OCI-LY3 (cell line): Measurements from ENCODE around the gene PEMT.

Source experiments
- H2AFZ ChIP-seq: fragments of 200-600, 300-600 bp; shearing (Covaris generic); 2 replicates; pipeline ENCODE4 v1.6.0; 2014; ENCODE audit warnings: antibody characterized with exemption, low read depth, low read length
- H3K27ac ChIP-seq: fragments of 200-600, 300-600 bp; sonication (generic); 2 replicates; pipeline ENCODE4 v1.5.1; 2014; ENCODE audit warnings: mild to moderate bottlenecking, low read length, moderate library complexity, mixed read lengths
- H3K27me3 ChIP-seq: fragments of 200-600, 300-600 bp; sonication (generic); 2 replicates; pipeline ENCODE4 v1.6.1; 2014; ENCODE audit warnings: low read depth, low read length, mixed read lengths
- H3K36me3 ChIP-seq: fragments of 200-600, 300-600 bp; sonication (generic); replicated peaks from 2 replicates; pipeline ENCODE3; 2014; ENCODE audit warnings: low read depth, low read length, mixed read lengths
- H3K4me1 ChIP-seq: fragments of 300-600, 200-600 bp; sonication (generic); 2 replicates; pipeline ENCODE4 v1.6.1; 2014; ENCODE audit warnings: low read length, mixed read lengths
- H3K4me2 ChIP-seq: fragments of 200-600, 300-600 bp; sonication (generic); 2 replicates; pipeline ENCODE4 v1.6.1; 2014; ENCODE audit warnings: low read length, mixed read lengths
- H3K4me3 ChIP-seq: fragments of 300-600, 200-600 bp; sonication (generic); 2 replicates; pipeline ENCODE4 v1.5.1; 2014; ENCODE audit warnings: antibody characterized with exemption, mild to moderate bottlenecking, low read length, moderate library complexity
- H3K79me2 ChIP-seq: fragments of 300-600, 200-600 bp; shearing (Covaris generic); 2 replicates; pipeline ENCODE4 v1.6.1; 2014; ENCODE audit warnings: mild to moderate bottlenecking, low read length, mixed read lengths
- H3K9ac ChIP-seq: fragments of 300-600, 200-600 bp; shearing (Covaris generic); 2 replicates; pipeline ENCODE4 v1.6.0; 2014; ENCODE audit warnings: mild to moderate bottlenecking, low read length, moderate library complexity
- H3K9me3 ChIP-seq: fragments of 200-600, 300-600 bp; shearing (Covaris generic); 2 replicates; pipeline ENCODE4 v1.6.1; 2014; ENCODE audit warnings: low read length, mixed read lengths; ENCODE audit not compliant: insufficient read depth
- H4K20me1 ChIP-seq: fragments of 200-600, 300-600 bp; sonication (generic); 2 replicates; pipeline ENCODE4 v1.6.1; 2016; ENCODE audit warnings: low read length, mixed read lengths; ENCODE audit not compliant: insufficient read depth
- EZH2phosphoT487 ChIP-seq: fragments of 200-600 bp; shearing (Covaris generic); IDR thresholded peaks from 2 replicates; pipeline ENCODE4 v1.6.1; 2018; ENCODE audit warnings: antibody characterized with exemption, mixed run types, low read depth
- TF ChIP-seq, protein P1 (sequence below): fragments of 200-600, 300-600 bp; sonication (generic); IDR thresholded peaks from 2 replicates; pipeline ENCODE4 v1.5.1; 2014; ENCODE audit warnings: antibody characterized with exemption, low read length, low read depth

The PEMT gene

DNA sequence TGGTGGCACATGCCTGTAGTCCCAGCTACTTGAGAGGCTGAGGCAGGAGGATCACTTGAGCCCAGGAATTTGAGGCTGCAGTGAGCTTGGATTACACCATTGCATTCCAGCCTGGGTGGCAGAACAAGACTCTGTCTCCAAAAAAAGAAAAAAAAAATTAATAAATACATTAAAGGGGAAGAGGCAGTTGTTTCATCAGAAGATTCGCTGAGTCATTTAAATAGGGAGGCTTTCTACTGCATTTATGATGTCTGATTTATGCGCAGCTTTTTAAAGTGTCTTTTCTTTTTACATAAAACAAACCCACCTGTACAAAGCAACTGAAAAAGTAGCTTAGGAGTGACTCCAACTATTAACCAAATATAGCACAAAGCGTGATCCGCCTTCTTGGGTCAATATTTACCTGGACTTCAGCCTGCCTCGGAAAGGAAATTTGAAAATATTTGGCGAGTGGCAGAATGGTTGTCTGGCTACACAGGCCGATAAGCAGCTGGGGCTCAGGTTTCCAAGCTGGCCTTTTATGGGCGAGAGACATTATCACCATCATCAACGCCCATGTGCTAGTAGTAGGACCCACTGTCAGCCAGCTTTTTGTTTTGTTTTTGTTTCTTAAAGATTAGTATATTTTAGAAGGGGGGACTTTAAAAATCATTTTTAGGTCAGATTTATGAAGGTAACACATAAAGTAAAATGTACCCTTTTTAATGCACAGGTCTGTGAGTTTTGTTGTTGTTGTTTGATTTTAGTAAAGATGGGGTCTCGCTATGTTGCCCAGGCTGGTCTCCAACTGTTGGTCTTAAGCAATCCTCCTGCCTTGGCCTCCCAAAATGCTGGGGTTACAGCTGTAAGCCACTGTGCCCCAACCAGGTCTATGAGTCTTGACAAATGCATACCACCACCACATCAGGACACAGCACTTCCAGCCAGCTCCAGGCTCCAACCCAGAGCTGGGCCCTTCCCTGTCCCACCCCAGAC lies 52.8 kb downstream of the PEMT start:
- no peak overlapping the region for H3K27ac ChIP-seq
- H3K9ac ChIP-seq = no peak overlapping the region
- H3K4me2 ChIP-seq = no peak overlapping the region

DNA sequence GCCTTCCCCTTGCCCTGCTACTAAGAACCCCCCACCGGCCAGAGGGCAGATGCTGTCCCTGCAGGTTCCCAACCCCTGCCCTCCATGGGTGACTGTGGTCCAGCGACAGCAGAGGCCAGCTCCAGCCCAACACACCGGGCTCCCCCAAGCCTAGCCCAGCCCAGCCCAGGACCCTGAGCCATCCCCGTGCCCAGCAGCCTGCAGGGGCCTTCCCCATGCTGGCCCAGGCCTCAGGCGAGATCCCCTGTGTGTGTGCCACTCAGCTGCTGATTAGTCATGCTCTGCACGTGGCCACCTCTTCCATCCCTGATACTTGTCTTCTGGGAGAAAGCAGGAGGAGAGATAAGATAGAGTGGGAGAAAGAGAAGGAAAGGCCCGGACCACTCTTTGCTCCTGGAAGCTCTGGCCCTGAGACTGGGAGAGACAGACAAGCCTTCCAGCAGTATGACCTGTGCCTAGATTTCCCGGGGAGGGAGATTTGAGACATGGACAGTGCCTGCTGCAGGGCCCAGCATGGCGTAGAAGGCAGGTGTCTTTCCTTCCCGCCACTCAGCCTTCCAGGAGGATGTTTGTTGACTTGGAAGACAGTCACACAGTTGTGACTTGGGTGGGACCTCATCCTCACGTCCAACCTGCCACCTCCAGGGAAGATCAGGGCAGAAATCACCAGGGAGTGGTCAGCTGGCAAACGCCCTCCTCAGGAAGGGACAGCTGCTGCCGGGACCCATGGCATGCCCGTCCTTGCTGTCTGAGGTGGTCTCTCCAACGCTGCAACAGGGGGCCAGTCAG lies 54.0 kb downstream of the PEMT start:
- no peaks in the 10 kb centered on the region for H3K27me3 ChIP-seq
- H3K9ac ChIP-seq = no peak overlapping the region
- TF ChIP-seq, protein P1, sequence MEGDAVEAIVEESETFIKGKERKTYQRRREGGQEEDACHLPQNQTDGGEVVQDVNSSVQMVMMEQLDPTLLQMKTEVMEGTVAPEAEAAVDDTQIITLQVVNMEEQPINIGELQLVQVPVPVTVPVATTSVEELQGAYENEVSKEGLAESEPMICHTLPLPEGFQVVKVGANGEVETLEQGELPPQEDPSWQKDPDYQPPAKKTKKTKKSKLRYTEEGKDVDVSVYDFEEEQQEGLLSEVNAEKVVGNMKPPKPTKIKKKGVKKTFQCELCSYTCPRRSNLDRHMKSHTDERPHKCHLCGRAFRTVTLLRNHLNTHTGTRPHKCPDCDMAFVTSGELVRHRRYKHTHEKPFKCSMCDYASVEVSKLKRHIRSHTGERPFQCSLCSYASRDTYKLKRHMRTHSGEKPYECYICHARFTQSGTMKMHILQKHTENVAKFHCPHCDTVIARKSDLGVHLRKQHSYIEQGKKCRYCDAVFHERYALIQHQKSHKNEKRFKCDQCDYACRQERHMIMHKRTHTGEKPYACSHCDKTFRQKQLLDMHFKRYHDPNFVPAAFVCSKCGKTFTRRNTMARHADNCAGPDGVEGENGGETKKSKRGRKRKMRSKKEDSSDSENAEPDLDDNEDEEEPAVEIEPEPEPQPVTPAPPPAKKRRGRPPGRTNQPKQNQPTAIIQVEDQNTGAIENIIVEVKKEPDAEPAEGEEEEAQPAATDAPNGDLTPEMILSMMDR = no peak
- TF ChIP-seq EZH2phosphoT487 = no peak
- H3K9me3 ChIP-seq = no peaks in the 10 kb centered on the region
- no peak overlapping the region for H3K4me3 ChIP-seq
- H3K4me2 ChIP-seq = no peak overlapping the region
- H3K79me2 ChIP-seq = no peaks in the 10 kb centered on the region
- no peaks in the 10 kb centered on the region for H4K20me1 ChIP-seq
- H3K4me1 ChIP-seq = no peaks in the 10 kb centered on the region
- no peak overlapping the region for H3K27ac ChIP-seq
- no peak overlapping the region for H2AFZ ChIP-seq
- H3K36me3 ChIP-seq = no peaks in the 10 kb centered on the region

More for the DNA sequence above, 52.8 kb downstream of the PEMT start:
- no peak for TF ChIP-seq EZH2phosphoT487
- TF ChIP-seq, protein P1 = no peak
- no peak overlapping the region for H3K4me3 ChIP-seq
- no peaks in the 10 kb centered on the region for H3K4me1 ChIP-seq
- no peaks in the 10 kb centered on the region for H3K36me3 ChIP-seq
- no peaks in the 10 kb centered on the region for H4K20me1 ChIP-seq
- no peaks in the 10 kb centered on the region for H3K79me2 ChIP-seq
- H3K9me3 ChIP-seq = no peaks in the 10 kb centered on the region
- H2AFZ ChIP-seq = no peak overlapping the region
- H3K27me3 ChIP-seq = no peaks in the 10 kb centered on the region

DNA sequence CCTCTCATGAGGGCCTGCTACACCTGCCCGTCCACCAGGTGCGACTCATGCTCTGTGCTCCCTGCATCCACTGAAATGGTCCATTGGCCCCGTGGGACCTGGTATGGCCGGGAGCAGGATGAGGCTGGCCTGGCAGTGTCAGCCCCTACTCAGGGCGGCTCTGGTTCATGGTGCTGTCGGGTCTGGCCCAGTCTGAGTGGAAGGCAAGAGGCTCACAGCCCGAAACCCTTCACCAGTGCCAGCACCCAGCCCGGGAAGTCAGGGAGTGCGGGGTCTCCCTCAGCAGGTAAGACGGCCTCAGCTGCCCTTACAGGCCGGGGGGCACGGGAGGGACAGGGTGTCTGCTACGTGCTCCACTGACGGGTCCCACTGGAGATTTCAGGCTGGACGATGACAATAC lies 54.8 kb downstream of the PEMT start:
- Histone ChIP-seq H4K20me1 (no peaks in the 10 kb centered on the region), H3K4me2 (no peak overlapping the region), H3K4me1 (no peaks in the 10 kb centered on the region), H3K79me2 (no peaks in the 10 kb centered on the region), H3K9ac (no peak overlapping the region), H3K27ac (no peak overlapping the region), H2AFZ (no peak overlapping the region), H3K4me3 (no peak overlapping the region), H3K9me3 (no peaks in the 10 kb centered on the region), H3K36me3 (no peaks in the 10 kb centered on the region), H3K27me3 (no peaks in the 10 kb centered on the region)
- TF ChIP-seq, protein P1 = no peak
- TF ChIP-seq EZH2phosphoT487 = no peak

DNA sequence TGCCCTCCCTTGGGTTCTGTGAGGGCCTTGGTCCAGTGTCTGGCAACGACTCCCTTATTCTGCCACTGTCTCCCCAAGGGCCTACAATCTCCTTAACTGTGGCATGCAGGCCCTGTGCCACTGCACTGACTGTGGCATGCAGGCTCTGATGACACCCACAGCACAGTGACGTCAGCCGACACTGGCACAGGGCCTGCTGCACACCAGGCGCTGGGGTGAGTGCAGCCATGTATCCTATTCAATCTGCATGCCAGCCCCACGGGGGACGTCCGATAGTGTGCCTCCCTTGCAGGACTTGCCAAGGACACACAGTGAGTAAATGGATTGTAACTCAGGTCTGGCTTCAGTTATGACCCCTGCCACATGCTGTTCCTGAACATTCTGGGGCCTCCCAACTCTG lies 55.6 kb downstream of the PEMT start:
- H3K9ac ChIP-seq = no peak overlapping the region
- TF ChIP-seq EZH2phosphoT487 = no peak
- TF ChIP-seq, protein P1 = no peak
- H3K4me2 ChIP-seq = no peak overlapping the region
- H4K20me1 ChIP-seq = no peaks in the 10 kb centered on the region
- no peaks in the 10 kb centered on the region for H3K27me3 ChIP-seq
- no peak overlapping the region for H2AFZ ChIP-seq
- no peaks in the 10 kb centered on the region for H3K4me1 ChIP-seq
- H3K36me3 ChIP-seq = no peaks in the 10 kb centered on the region
- H3K79me2 ChIP-seq = no peaks in the 10 kb centered on the region
- no peak overlapping the region for H3K27ac ChIP-seq
- no peak overlapping the region for H3K4me3 ChIP-seq
- no peaks in the 10 kb centered on the region for H3K9me3 ChIP-seq
